Gastrocnemius medialis (tissue), 4 donors: ENCODE data around the gene NCL.

Experiments used
- CTCF ChIP-seq, 5 experiments: fragments of 450-650 bp in 3 of 5; fragments of 200-600 bp in 2 of 5; sonication (generic) in 2 of 5; IDR thresholded peaks in 4 of 5; conservative IDR thresholded peaks in 1 of 5; 1 replicate in 4 of 5; 2 replicates in 1 of 5; pipeline ENCODE4 v1.5.1; 2016 to 2019; ENCODE audit warnings: antibody characterized with exemption in 5 of 5, mild to moderate bottlenecking in 3 of 5, moderate library complexity in 3 of 5
- POLR2A ChIP-seq, 2 donors: fragments of 450-650 bp; IDR thresholded peaks; one replicate each; pipeline ENCODE4 v1.6.1; 2017; ENCODE audit warnings: antibody characterized with exemption in 2 of 2, mild to moderate bottlenecking in 2 of 2, moderate library complexity in 2 of 2

DNA sequence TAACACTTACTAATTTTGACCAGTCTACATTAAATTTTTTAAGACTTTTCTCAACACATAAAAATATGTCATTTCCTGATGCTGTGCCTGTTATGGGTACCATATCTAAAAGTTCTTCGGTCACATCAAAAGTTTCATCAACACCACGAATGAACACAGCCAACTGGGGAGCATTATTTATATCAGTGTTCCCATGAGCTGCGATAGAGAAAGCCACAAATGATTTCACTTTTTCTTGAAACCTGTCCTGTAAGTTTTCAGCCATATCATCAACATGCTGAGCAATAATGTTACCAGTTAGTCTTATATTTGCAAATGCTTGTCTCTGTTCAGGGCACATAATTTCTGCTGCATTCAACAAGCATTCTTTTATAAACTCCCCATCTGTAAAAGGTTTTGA is 30.4 kb upstream of the NCL start:
- TF ChIP-seq CTCF (IDR thresholded peaks at IDR 0.05 in 4 of 5, conservative IDR thresholded peaks at IDR 0.05 in 1 of 5) (no peak), POLR2A (IDR thresholded peaks at IDR 0.05) (no peak)
